GM19193 (cell line): ENCODE results near the gene DPEP1.

ENCODE experiments used
- POLR2A ChIP-seq: IDR thresholded peaks from 4 replicates; pipeline ENCODE4 v1.6.1; 2011; ENCODE audit not compliant: insufficient read depth, insufficient read length; ENCODE audit errors: extremely low read depth

Gene DPEP1

GRCh38 chr16:89621136-89621697, 7.8 kb downstream of the DPEP1 start:
- no peak for TF ChIP-seq POLR2A

- no peak for TF ChIP-seq POLR2A
These were observed 8.4 kb downstream of the DPEP1 start for GRCh38 chr16:89621698-89622409.

- TF ChIP-seq POLR2A: no peak
These were observed 10.2 kb downstream of the DPEP1 start for GRCh38 chr16:89623511-89624261.

GRCh38 chr16:89624777-89625761, 11.6 kb downstream of the DPEP1 start:
- no peak for TF ChIP-seq POLR2A

GRCh38 chr16:89629827-89630610, 16.6 kb downstream of the DPEP1 start:
- no peak for TF ChIP-seq POLR2A

GRCh38 chr16:89633064-89633631, 19.7 kb downstream of the DPEP1 start:
- TF ChIP-seq POLR2A: no peak

- TF ChIP-seq POLR2A: no peak
These were observed 23.2 kb downstream of the DPEP1 start for GRCh38 chr16:89636663-89637062.

- TF ChIP-seq POLR2A: no peak
These were observed 23.9 kb downstream of the DPEP1 start for GRCh38 chr16:89637379-89637778.

GRCh38 chr16:89638455-89638854, 25.0 kb downstream of the DPEP1 start:
- TF ChIP-seq POLR2A: no peak

GRCh38 chr16:89639385-89639784, 25.9 kb downstream of the DPEP1 start:
- no peak for TF ChIP-seq POLR2A

- TF ChIP-seq POLR2A: no peak
These were observed 28.1 kb downstream of the DPEP1 start for GRCh38 chr16:89641458-89642119.

- TF ChIP-seq POLR2A: no peak
These were observed 29.1 kb downstream of the DPEP1 start for GRCh38 chr16:89642574-89642973.

- no peak for TF ChIP-seq POLR2A
These were observed 30.4 kb downstream of the DPEP1 start for GRCh38 chr16:89643769-89644300.
